HG03575 (cell line): Measurements from ENCODE around the gene ERN1.
"Not testable (repeated sequence)": the region's sequence is repeated elsewhere in the genome, so short reads cannot be mapped to it uniquely, and the experiment has no call there.

Experiments used
- ATAC-seq: cut with Tn5 transposase; IDR thresholded peaks from one replicate; pipeline ENCODE4 v1.9.1; 2021; ENCODE audit not compliant: unreplicated experiment, insufficient number of reproducible peaks, low FRiP score; ENCODE audit errors: extremely low read depth

Gene ERN1

GRCh38 chr17:64129765-64130558 is at the start of gene ERN1:
TSS of gene ERN1 (minus strand) at chr17:64130144. CDS start at chr17:64130029, 115 bp downstream.
- ATAC-seq, result no peak

GRCh38 chr17:64179024-64179423 is 49.1 kb upstream of the ERN1 start:
- not testable (repeated sequence) for ATAC-seq

GRCh38 chr17:64178011-64178825 is 48.3 kb upstream of the ERN1 start:
- ATAC-seq, result no peak

- ATAC-seq, result no peak
Observed at GRCh38 chr17:64177311-64178010, 47.5 kb upstream of the ERN1 start.

- no peak for ATAC-seq
Observed at GRCh38 chr17:64176556-64176955, 46.6 kb upstream of the ERN1 start.

- ATAC-seq, result no peak
Observed at GRCh38 chr17:64174686-64175456, 44.9 kb upstream of the ERN1 start.

- ATAC-seq, result no peak
Observed at GRCh38 chr17:64173646-64174045, 43.7 kb upstream of the ERN1 start.

- ATAC-seq, result no peak
Observed at GRCh38 chr17:64172510-64172909, 42.6 kb upstream of the ERN1 start.

- no peak for ATAC-seq
Observed at GRCh38 chr17:64171041-64171440, 41.1 kb upstream of the ERN1 start.

- ATAC-seq, result no peak
Observed at GRCh38 chr17:64170286-64170685, 40.3 kb upstream of the ERN1 start.

GRCh38 chr17:64167666-64168065 is 37.7 kb upstream of the ERN1 start:
- not testable (repeated sequence) for ATAC-seq

GRCh38 chr17:64166876-64167275 is 36.9 kb upstream of the ERN1 start:
- no peak for ATAC-seq

GRCh38 chr17:64165347-64165746 is 35.4 kb upstream of the ERN1 start:
- no peak for ATAC-seq

GRCh38 chr17:64164596-64165285 is 34.8 kb upstream of the ERN1 start:
- ATAC-seq, result no peak

GRCh38 chr17:64163468-64163867 is 33.5 kb upstream of the ERN1 start:
- ATAC-seq, result no peak

- no peak for ATAC-seq
Observed at GRCh38 chr17:64162554-64162953, 32.6 kb upstream of the ERN1 start.

GRCh38 chr17:64161380-64162176 is 31.6 kb upstream of the ERN1 start:
- no peak for ATAC-seq

GRCh38 chr17:64160378-64160777 is 30.4 kb upstream of the ERN1 start:
- no peak for ATAC-seq
